HepG2 (cell line): Measurements from ENCODE around the gene USP12. TPM values are rescaled to one million over a fixed set of nuclear protein-coding genes. Genes with fewer than 3 reads are reported as not detected.
A peak's percentile ranks its signal among the peaks of the same experiment; 100 is the strongest.

Source experiments
- ATAC-seq: fragments of 200-7000 bp; cut with Tn5 transposase; 3 replicates; pipeline ENCODE4 v1.9.1; 2020; ENCODE audit warnings: mild to moderate bottlenecking, moderate library complexity
- BruUV-seq: library from RNA; stranded (reverse); fragments of 400-500 nt; replicated peaks from 2 replicates; lab custom pipeline; 2021; lab: Mats Ljungman, UMichigan
- CTCF ChIA-PET: fragments of 300-600 bp; formaldehyde crosslinking; extraction: SDS; loops from one replicate; lab custom pipeline; 2021; ENCODE audit warnings: low total read pairs, inconsistent platforms, low intra/inter-chr PET ratio; lab: Yijun Ruan, JAX
- POLR2A ChIA-PET: fragments of 350-600 bp; sonication (Branson Sonifier 250); formaldehyde crosslinking; loops from one replicate; lab custom pipeline; 2020; ENCODE audit warnings: antibody characterized with exemption, inconsistent platforms; lab: Yijun Ruan, JAX
- DNase-seq: peaks from one replicate; pipeline ENCODE4 v3.0.0-alpha.2; 2015; ENCODE audit warnings: low spot score
- FAIRE-seq: peaks from 3 replicates; lab custom pipeline; 2011; peaks lifted over from hg19 to GRCh38; lab: Jason Lieb, UNC
- H2AFZ ChIP-seq: one replicate; pipeline ENCODE4 v1.6.1; 2011; ENCODE audit warnings: low read length, inconsistent platforms
- H3K27ac ChIP-seq: fragments of 300-600 bp; 3 replicates; pipeline ENCODE4 v1.8.0; 2011; ENCODE audit warnings: mixed run types, mild to moderate bottlenecking, mixed read lengths, low read length, inconsistent platforms; ENCODE audit not compliant: insufficient read depth; ENCODE audit errors: extremely low read length
- H3K27me3 ChIP-seq, 2 experiments: fragments of 200-600 bp in 1 of 2; 2 replicates in 1 of 2; 3 replicates in 1 of 2; pipeline versions ENCODE4 v1.6.0 to v1.8.0; 2011; ENCODE audit warnings: low read length in 2 of 2, mild to moderate bottlenecking in 2 of 2, moderate library complexity in 2 of 2, inconsistent platforms in 1 of 2; ENCODE audit not compliant: insufficient read depth in 2 of 2, control insufficient read depth in 1 of 2
- H3K36me3 ChIP-seq, 2 experiments: fragments of 200-600 bp in 1 of 2; replicated peaks in 1 of 2; 2 replicates in 1 of 2; 3 replicates in 1 of 2; pipeline versions ENCODE4 v1.5.1 to v1.8.0; 2011; ENCODE audit warnings: low read length in 2 of 2, inconsistent platforms in 1 of 2; ENCODE audit not compliant: insufficient read depth in 2 of 2, control insufficient read depth in 1 of 2
- H3K4me1 ChIP-seq: 2 replicates; pipeline ENCODE4 v1.5.1; 2012; ENCODE audit warnings: low read length, inconsistent platforms; ENCODE audit not compliant: insufficient read depth
- H3K4me2 ChIP-seq: 2 replicates; pipeline ENCODE4 v1.6.0; 2011; ENCODE audit warnings: low read depth, low read length, inconsistent platforms
- H3K4me3 ChIP-seq, 3 experiments: fragments of 200-600 bp in 1 of 3; sonication (generic), shearing (Covaris generic) in 1 of 3; replicated peaks in 1 of 3; 2 replicates each; pipeline ENCODE4 v1.5.1; 2011 to 2016; ENCODE audit warnings: low read length in 3 of 3, inconsistent platforms in 2 of 3, low read depth in 2 of 3, mild to moderate bottlenecking in 2 of 3, control low read depth in 1 of 3, mixed read lengths in 1 of 3; ENCODE audit not compliant: insufficient read depth in 1 of 3
- H3K79me2 ChIP-seq: one replicate; pipeline ENCODE4 v1.6.1; 2011; ENCODE audit warnings: low read length, inconsistent platforms; ENCODE audit not compliant: insufficient read depth
- H3K9ac ChIP-seq: 2 replicates; pipeline ENCODE4 v1.6.0; 2011; ENCODE audit warnings: mild to moderate bottlenecking, low read depth, low read length, inconsistent platforms; ENCODE audit not compliant: insufficient read depth
- H3K9me3 ChIP-seq: 2 replicates; pipeline ENCODE4 v1.5.1; 2012; ENCODE audit warnings: mild to moderate bottlenecking, low read length
- H4K20me1 ChIP-seq: 2 replicates; pipeline ENCODE4 v1.6.0; 2011; ENCODE audit warnings: inconsistent platforms, mild to moderate bottlenecking, low read length, moderate library complexity; ENCODE audit not compliant: insufficient read depth
- ATF3 ChIP-seq: sonication (generic); formaldehyde crosslinking; IDR thresholded peaks from 2 replicates; pipeline ENCODE4 v1.4.0; 2020; ENCODE audit warnings: missing genetic modification reagents
- ATRX ChIP-seq: sonication (generic); formaldehyde crosslinking; IDR thresholded peaks from 2 replicates; pipeline ENCODE4 v1.4.0; 2020; ENCODE audit warnings: missing genetic modification reagents, borderline replicate concordance
- MNT ChIP-seq: fragments of 450-650 bp; IDR thresholded peaks from 2 replicates; pipeline ENCODE4 v1.6.1; 2016
- NFE2L1 ChIP-seq: sonication (generic); formaldehyde crosslinking; IDR thresholded peaks from 2 replicates; pipeline ENCODE4 v1.4.0; 2020; ENCODE audit warnings: missing genetic modification reagents, mild to moderate bottlenecking, borderline replicate concordance
- TAF15 ChIP-seq: fragments of 200-400 bp; formaldehyde crosslinking; IDR thresholded peaks from one replicate; pipeline ENCODE4 v1.6.1; 2018; ENCODE audit warnings: mild to moderate bottlenecking, low read depth, low read length; ENCODE audit not compliant: poor library complexity, severe bottlenecking
- THRA ChIP-seq: sonication (generic); formaldehyde crosslinking; IDR thresholded peaks from 2 replicates; pipeline ENCODE4 v1.4.0; 2020; ENCODE audit warnings: missing genetic modification reagents, borderline replicate concordance
- WGBS: methylation state at CpG from one replicate; pipeline ENCODE4 v1.1.6; 2017; ENCODE audit warnings: low lambda C conversion rate; 5-methylcytosine and 5-hydroxymethylcytosine counted together
- in situ Hi-C: cut with HindIII; loops from 2 replicates; pipeline ENCODE4 v1.10.0; 2017; ENCODE audit warnings: low pct_unique_long_range_greater_than_20kb; ENCODE audit not compliant: extremely low pct_ligation_motif_present
- intact Hi-C: fragments of 100-400 bp; cut with micrococcal nuclease; formaldehyde crosslinking; loops from one replicate; pipeline ENCODE4 v1.10.0; 2022; ENCODE audit not compliant: unreplicated experiment
- polyA plus RNA-seq, 8 experiments: library from polyadenylated mRNA; depleted of rRNA in 3 of 8; stranded (reverse) in 7 of 8; unstranded in 1 of 8; fragments of >200 nt; fragmentation: Illumina TruSeq in 4 of 8; extraction: Trizol in 4 of 8; gene quantifications; 2 replicates each; pipeline versions ENCODE4 v1.2.1 to v1.2.3, GENCODE V29; 2011 to 2016; ENCODE audit warnings: low read depth in 4 of 8, missing spikeins in 1 of 8, mixed read lengths in 1 of 8; ENCODE audit not compliant: insufficient read depth in 1 of 8
- total RNA-seq, 5 experiments: library from RNA; depleted of rRNA; stranded (reverse); fragments of >200 nt; fragmentation: Illumina TruSeq; extraction: Trizol; gene quantifications; 2 replicates each; pipeline ENCODE4 v1.2.3, GENCODE V29; 2016; ENCODE audit warnings: low read depth in 1 of 5

Gene USP12
- total and polyA plus RNA-seq, 2 of the 13 experiments (the other 11 are each of a cell fraction or from before 2014, with no cell fraction given), result 9.8 to 19.5 TPM

GRCh38 chr13:27044837-27045570 is 126.6 kb downstream of the USP12 start:
- H2AFZ ChIP-seq, result no peak overlapping the region
- H3K27me3 ChIP-seq, result peaks cover 3 to 17% of the 10 kb centered on the region in 2 experiments; a peak in 2 of 5 replicates
- H3K9me3 ChIP-seq, result no peaks in the 10 kb centered on the region
- H3K36me3 ChIP-seq, result no peaks in the 10 kb centered on the region
- WGBS, result 52% methylated on average over 14 of the region's 15 CpGs
- POLR2A ChIA-PET, result no interaction called here
- no peaks in the 10 kb centered on the region for H4K20me1 ChIP-seq
- CTCF ChIA-PET, result no interaction called here
- H3K27ac ChIP-seq, result no peak overlapping the region
- no peak overlapping the region for H3K4me3 ChIP-seq
- H3K4me1 ChIP-seq, result no peaks in the 10 kb centered on the region
- no peaks in the 10 kb centered on the region for H3K79me2 ChIP-seq
- no peak overlapping the region for H3K4me2 ChIP-seq
- FAIRE-seq (no peak), ATAC-seq (no peak; the same call in 2 of the 3 replicates), DNase-seq (no peak)
- BruUV-seq, result no TSS peak
- in situ Hi-C loops, result no loop called here
- H3K9ac ChIP-seq, result no peak overlapping the region
- intact Hi-C loops, result no loop called here
- TF ChIP-seq NFE2L1 (CRISPR knock-in tag) (no peak), ATRX (CRISPR knock-in tag) (no peak), THRA (CRISPR knock-in tag) (no peak), ATF3 (CRISPR knock-in tag) (no peak), TAF15 (no peak), MNT (peak; percentile 18; the same call in 1 of the 2 replicates)
